ENCODE data around the gene CAPN5. TPM values are rescaled to one million over a fixed set of nuclear protein-coding genes. Genes with fewer than 3 reads are reported as not detected.

The CAPN5 gene
- total and polyA plus RNA-seq, 2 experiments from 2014 or later: 10.2 to 32.2 TPM

DNA sequence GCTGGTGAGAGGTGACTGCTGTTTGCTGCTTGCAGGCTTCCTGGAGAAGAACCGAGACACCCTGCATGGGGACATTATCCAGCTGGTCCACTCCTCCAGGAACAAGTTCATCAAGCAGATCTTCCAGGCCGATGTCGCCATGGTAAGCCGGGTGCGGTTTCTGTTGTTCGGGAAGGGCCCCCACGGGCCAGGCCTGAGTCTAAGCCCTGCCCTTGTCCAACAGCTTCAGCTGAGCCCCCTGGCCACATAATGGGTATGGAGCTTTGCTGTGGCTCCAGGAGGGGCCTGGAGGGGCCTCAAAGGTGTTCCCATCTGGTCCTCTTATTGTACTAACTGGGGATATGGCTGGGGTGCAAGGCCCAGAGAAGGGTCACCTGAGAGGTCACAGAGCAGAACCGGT lies 99.2 kb downstream of the CAPN5 start:
- Histone ChIP-seq H3K27me3 (ENCODE audit: insufficient read depth) (no peaks in the 10 kb centered on the region), H4K20me1 (replicated peaks; ENCODE audit: insufficient read depth) (no peaks in the 10 kb centered on the region), H2AFZ (no peak overlapping the region), H3K4me1 (ENCODE audit: insufficient read depth) (peaks cover 6% of the 10 kb centered on the region), H3K36me3 (ENCODE audit: insufficient read depth) (no peaks in the 10 kb centered on the region), H3K4me3 (no peak overlapping the region), H3K4me2 (no peak overlapping the region), H3F3A (replicated peaks; ENCODE audit: low read depth) (no peaks in the 10 kb centered on the region), H3K27ac (ENCODE audit: low read depth) (no peak overlapping the region), H3K9me2 (ENCODE audit: insufficient read depth) (no peaks in the 10 kb centered on the region), H3K79me2 (replicated peaks; ENCODE audit: insufficient read depth) (no peaks in the 10 kb centered on the region)
- no peak for DNase-seq (ENCODE audit: low spot score)
- Mint-ChIP-seq H3K4me1 (peaks cover 18% of the 10 kb centered on the region), H3K27me3 (ENCODE audit: insufficient read depth, low read depth, poor library complexity) (peaks cover 7% of the 10 kb centered on the region), H3K4me3 (no peak overlapping the region), H3K9me3 (no peaks in the 10 kb centered on the region; the same call in 2 of the 3 replicates), H3K27ac (no peak overlapping the region), H3K36me3 (ENCODE audit: low read depth) (no peaks in the 10 kb centered on the region; the same call in 2 of the 3 replicates)
- TF ChIP-seq, protein P1, sequence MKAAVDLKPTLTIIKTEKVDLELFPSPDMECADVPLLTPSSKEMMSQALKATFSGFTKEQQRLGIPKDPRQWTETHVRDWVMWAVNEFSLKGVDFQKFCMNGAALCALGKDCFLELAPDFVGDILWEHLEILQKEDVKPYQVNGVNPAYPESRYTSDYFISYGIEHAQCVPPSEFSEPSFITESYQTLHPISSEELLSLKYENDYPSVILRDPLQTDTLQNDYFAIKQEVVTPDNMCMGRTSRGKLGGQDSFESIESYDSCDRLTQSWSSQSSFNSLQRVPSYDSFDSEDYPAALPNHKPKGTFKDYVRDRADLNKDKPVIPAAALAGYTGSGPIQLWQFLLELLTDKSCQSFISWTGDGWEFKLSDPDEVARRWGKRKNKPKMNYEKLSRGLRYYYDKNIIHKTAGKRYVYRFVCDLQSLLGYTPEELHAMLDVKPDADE (IDR thresholded peaks at IDR 0.05): no peak
- TF ChIP-seq CREB1 (CRISPR knock-in tag; IDR thresholded peaks at IDR 0.05; ENCODE audit: low read depth): no peak
- no peak for TF ChIP-seq EZH2phosphoT487 (IDR thresholded peaks at IDR 0.05; ENCODE audit: unreplicated experiment)
- TF ChIP-seq, protein P2, sequence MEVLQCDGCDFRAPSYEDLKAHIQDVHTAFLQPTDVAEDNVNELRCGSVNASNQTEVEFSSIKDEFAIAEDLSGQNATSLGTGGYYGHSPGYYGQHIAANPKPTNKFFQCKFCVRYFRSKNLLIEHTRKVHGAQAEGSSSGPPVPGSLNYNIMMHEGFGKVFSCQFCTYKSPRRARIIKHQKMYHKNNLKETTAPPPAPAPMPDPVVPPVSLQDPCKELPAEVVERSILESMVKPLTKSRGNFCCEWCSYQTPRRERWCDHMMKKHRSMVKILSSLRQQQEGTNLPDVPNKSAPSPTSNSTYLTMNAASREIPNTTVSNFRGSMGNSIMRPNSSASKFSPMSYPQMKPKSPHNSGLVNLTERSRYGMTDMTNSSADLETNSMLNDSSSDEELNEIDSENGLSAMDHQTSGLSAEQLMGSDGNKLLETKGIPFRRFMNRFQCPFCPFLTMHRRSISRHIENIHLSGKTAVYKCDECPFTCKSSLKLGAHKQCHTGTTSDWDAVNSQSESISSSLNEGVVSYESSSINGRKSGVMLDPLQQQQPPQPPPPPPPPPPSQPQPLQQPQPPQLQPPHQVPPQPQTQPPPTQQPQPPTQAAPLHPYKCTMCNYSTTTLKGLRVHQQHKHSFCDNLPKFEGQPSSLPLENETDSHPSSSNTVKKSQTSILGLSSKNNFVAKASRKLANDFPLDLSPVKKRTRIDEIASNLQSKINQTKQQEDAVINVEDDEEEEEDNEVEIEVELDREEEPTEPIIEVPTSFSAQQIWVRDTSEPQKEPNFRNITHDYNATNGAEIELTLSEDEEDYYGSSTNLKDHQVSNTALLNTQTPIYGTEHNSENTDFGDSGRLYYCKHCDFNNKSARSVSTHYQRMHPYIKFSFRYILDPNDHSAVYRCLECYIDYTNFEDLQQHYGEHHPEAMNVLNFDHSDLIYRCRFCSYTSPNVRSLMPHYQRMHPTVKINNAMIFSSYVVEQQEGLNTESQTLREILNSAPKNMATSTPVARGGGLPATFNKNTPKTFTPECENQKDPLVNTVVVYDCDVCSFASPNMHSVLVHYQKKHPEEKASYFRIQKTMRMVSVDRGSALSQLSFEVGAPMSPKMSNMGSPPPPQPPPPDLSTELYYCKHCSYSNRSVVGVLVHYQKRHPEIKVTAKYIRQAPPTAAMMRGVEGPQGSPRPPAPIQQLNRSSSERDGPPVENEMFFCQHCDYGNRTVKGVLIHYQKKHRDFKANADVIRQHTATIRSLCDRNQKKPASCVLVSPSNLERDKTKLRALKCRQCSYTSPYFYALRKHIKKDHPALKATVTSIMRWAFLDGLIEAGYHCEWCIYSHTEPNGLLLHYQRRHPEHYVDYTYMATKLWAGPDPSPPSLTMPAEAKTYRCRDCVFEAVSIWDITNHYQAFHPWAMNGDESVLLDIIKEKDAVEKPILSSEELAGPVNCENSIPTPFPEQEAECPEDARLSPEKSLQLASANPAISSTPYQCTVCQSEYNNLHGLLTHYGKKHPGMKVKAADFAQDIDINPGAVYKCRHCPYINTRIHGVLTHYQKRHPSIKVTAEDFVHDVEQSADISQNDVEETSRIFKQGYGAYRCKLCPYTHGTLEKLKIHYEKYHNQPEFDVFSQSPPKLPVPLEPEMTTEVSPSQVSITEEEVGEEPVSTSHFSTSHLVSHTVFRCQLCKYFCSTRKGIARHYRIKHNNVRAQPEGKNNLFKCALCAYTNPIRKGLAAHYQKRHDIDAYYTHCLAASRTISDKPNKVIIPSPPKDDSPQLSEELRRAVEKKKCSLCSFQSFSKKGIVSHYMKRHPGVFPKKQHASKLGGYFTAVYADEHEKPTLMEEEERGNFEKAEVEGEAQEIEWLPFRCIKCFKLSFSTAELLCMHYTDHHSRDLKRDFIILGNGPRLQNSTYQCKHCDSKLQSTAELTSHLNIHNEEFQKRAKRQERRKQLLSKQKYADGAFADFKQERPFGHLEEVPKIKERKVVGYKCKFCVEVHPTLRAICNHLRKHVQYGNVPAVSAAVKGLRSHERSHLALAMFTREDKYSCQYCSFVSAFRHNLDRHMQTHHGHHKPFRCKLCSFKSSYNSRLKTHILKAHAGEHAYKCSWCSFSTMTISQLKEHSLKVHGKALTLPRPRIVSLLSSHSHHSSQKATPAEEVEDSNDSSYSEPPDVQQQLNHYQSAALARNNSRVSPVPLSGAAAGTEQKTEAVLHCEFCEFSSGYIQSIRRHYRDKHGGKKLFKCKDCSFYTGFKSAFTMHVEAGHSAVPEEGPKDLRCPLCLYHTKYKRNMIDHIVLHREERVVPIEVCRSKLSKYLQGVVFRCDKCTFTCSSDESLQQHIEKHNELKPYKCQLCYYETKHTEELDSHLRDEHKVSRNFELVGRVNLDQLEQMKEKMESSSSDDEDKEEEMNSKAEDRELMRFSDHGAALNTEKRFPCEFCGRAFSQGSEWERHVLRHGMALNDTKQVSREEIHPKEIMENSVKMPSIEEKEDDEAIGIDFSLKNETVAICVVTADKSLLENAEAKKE (CRISPR knock-in tag; IDR thresholded peaks at IDR 0.05): no peak
- TF ChIP-seq, protein P3, sequence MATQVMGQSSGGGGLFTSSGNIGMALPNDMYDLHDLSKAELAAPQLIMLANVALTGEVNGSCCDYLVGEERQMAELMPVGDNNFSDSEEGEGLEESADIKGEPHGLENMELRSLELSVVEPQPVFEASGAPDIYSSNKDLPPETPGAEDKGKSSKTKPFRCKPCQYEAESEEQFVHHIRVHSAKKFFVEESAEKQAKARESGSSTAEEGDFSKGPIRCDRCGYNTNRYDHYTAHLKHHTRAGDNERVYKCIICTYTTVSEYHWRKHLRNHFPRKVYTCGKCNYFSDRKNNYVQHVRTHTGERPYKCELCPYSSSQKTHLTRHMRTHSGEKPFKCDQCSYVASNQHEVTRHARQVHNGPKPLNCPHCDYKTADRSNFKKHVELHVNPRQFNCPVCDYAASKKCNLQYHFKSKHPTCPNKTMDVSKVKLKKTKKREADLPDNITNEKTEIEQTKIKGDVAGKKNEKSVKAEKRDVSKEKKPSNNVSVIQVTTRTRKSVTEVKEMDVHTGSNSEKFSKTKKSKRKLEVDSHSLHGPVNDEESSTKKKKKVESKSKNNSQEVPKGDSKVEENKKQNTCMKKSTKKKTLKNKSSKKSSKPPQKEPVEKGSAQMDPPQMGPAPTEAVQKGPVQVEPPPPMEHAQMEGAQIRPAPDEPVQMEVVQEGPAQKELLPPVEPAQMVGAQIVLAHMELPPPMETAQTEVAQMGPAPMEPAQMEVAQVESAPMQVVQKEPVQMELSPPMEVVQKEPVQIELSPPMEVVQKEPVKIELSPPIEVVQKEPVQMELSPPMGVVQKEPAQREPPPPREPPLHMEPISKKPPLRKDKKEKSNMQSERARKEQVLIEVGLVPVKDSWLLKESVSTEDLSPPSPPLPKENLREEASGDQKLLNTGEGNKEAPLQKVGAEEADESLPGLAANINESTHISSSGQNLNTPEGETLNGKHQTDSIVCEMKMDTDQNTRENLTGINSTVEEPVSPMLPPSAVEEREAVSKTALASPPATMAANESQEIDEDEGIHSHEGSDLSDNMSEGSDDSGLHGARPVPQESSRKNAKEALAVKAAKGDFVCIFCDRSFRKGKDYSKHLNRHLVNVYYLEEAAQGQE (IDR thresholded peaks at IDR 0.05; ENCODE audit: unreplicated experiment): no peak
- no peak for TF ChIP-seq ZNF114 (CRISPR knock-in tag; IDR thresholded peaks at IDR 0.05)
- no peak for TF ChIP-seq STAT1 (IDR thresholded peaks at IDR 0.05; ENCODE audit: unreplicated experiment)
- TF ChIP-seq, protein P4, sequence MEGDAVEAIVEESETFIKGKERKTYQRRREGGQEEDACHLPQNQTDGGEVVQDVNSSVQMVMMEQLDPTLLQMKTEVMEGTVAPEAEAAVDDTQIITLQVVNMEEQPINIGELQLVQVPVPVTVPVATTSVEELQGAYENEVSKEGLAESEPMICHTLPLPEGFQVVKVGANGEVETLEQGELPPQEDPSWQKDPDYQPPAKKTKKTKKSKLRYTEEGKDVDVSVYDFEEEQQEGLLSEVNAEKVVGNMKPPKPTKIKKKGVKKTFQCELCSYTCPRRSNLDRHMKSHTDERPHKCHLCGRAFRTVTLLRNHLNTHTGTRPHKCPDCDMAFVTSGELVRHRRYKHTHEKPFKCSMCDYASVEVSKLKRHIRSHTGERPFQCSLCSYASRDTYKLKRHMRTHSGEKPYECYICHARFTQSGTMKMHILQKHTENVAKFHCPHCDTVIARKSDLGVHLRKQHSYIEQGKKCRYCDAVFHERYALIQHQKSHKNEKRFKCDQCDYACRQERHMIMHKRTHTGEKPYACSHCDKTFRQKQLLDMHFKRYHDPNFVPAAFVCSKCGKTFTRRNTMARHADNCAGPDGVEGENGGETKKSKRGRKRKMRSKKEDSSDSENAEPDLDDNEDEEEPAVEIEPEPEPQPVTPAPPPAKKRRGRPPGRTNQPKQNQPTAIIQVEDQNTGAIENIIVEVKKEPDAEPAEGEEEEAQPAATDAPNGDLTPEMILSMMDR (conservative IDR thresholded peaks at IDR 0.05; ENCODE audit: low read depth in 2 of 2): no peak
- no peak for TF ChIP-seq POLR2AphosphoS5 (IDR thresholded peaks at IDR 0.05; ENCODE audit: low read depth)
- no peak for TF ChIP-seq EZH2 (IDR thresholded peaks at IDR 0.05; ENCODE audit: low read depth, unreplicated experiment)
- no peak for TF ChIP-seq NANOG (IDR thresholded peaks at IDR 0.05; ENCODE audit: borderline replicate concordance)
- no peak for TF ChIP-seq ZNF331 (CRISPR knock-in tag; IDR thresholded peaks at IDR 0.05; ENCODE audit: low read depth)
- no peak for TF ChIP-seq JUNB (IDR thresholded peaks at IDR 0.05; ENCODE audit: unreplicated experiment)
- ATAC-seq: no peak

All from GM23338 (cell line).